Medulla oblongata (tissue), 1 donor: ENCODE data around the gene SLC5A2.
"Not testable (repeated sequence)": the region's sequence is repeated elsewhere in the genome, so short reads cannot be mapped to it uniquely, and the experiment has no call there.

Experiments
- DNase-seq: peaks from one replicate; pipeline ENCODE4 v3.0.0-alpha.2; 2015; ENCODE audit errors: extremely low spot score

Gene SLC5A2

GRCh38 chr16:31475946-31476302 is 7.0 kb upstream of the SLC5A2 start:
- no peak for DNase-seq

- peak; percentile 32 for DNase-seq
Observed at GRCh38 chr16:31476303-31477219, 6.4 kb upstream of the SLC5A2 start.

GRCh38 chr16:31477220-31478216 is 5.4 kb upstream of the SLC5A2 start:
- no peak for DNase-seq

GRCh38 chr16:31478956-31479355 is 4.0 kb upstream of the SLC5A2 start:
- DNase-seq = no peak

- DNase-seq = no peak
Observed at GRCh38 chr16:31479751-31480150, 3.2 kb upstream of the SLC5A2 start.

- DNase-seq = no peak
Observed at GRCh38 chr16:31480851-31481536, 1.9 kb upstream of the SLC5A2 start.

- DNase-seq = not testable (repeated sequence)
Observed at GRCh38 chr16:31484048-31484447, 1.1 kb downstream of the SLC5A2 start.

- DNase-seq = no peak
Observed at GRCh38 chr16:31484491-31485171, 1.7 kb downstream of the SLC5A2 start.

- DNase-seq = no peak
Observed at GRCh38 chr16:31485571-31485970, 2.6 kb downstream of the SLC5A2 start.

- no peak for DNase-seq
Observed at GRCh38 chr16:31486045-31486444, 3.1 kb downstream of the SLC5A2 start.

- no peak for DNase-seq
Observed at GRCh38 chr16:31487071-31487719, 4.3 kb downstream of the SLC5A2 start.

- DNase-seq = no peak
Observed at GRCh38 chr16:31487720-31488467, 5.0 kb downstream of the SLC5A2 start.

GRCh38 chr16:31488468-31489297 is 5.8 kb downstream of the SLC5A2 start:
- DNase-seq = no peak

GRCh38 chr16:31489298-31489564 is 6.3 kb downstream of the SLC5A2 start:
- no peak for DNase-seq

- DNase-seq = no peak
Observed at GRCh38 chr16:31489616-31490584, 7.0 kb downstream of the SLC5A2 start.

- no peak for DNase-seq
Observed at GRCh38 chr16:31491778-31492418, 9.0 kb downstream of the SLC5A2 start.

- no peak for DNase-seq
Observed at GRCh38 chr16:31493506-31494125, 10.7 kb downstream of the SLC5A2 start.
